GM12878 (cell line): ENCODE results near the gene LHX6. TPM values are rescaled to one million over a fixed set of nuclear protein-coding genes. Genes with fewer than 3 reads are reported as not detected.

Source experiments
- CEBPB ChIP-seq, 2 experiments: fragments of 150-350 bp in 1 of 2; IDR thresholded peaks; 2 replicates each; pipeline ENCODE4 v1.6.1; 2012 to 2014; ENCODE audit warnings: low read depth in 2 of 2, low read length in 2 of 2, borderline replicate concordance in 1 of 2, inconsistent platforms in 1 of 2
- MTA3 ChIP-seq: IDR thresholded peaks from 2 replicates; pipeline ENCODE4 v1.6.1; 2012; ENCODE audit warnings: low read length, inconsistent platforms, borderline replicate concordance
- MYC ChIP-seq: IDR thresholded peaks from 2 replicates; pipeline ENCODE4 v1.6.1; 2011; ENCODE audit warnings: mild to moderate bottlenecking, low read length, moderate library complexity, inconsistent platforms; ENCODE audit not compliant: insufficient read depth, insufficient replicate concordance, insufficient read length, severe bottlenecking
- POLR2A ChIP-seq: IDR thresholded peaks from 2 replicates; pipeline ENCODE4 v1.6.1; 2011; ENCODE audit warnings: low read depth, mild to moderate bottlenecking, low read length
- POU2F2 ChIP-seq: IDR thresholded peaks from 3 replicates; pipeline ENCODE4 v1.6.1; 2011; ENCODE audit warnings: low read depth, mild to moderate bottlenecking, low read length, borderline replicate concordance
- SMAD5 ChIP-seq: IDR thresholded peaks from 2 replicates; pipeline ENCODE4 v1.6.1; 2016; ENCODE audit warnings: antibody characterized with exemption, low read depth
- TARDBP ChIP-seq: IDR thresholded peaks from 2 replicates; pipeline ENCODE4 v1.6.1; 2016; ENCODE audit warnings: borderline replicate concordance
- YBX1 ChIP-seq: fragments of 450-650 bp; IDR thresholded peaks from 2 replicates; pipeline ENCODE4 v1.6.1; 2016; ENCODE audit warnings: antibody characterized with exemption
- polyA plus RNA-seq, 11 experiments: library from polyadenylated mRNA; depleted of rRNA in 4 of 11; unstranded in 6 of 11; stranded (reverse) in 5 of 11; fragments of >200 nt; fragmentation: Nextera tagmentation in 4 of 11; fragmentation: Illumina TruSeq in 1 of 11; extraction: Ambion mirVana in 4 of 11; extraction: Trizol in 1 of 11; gene quantifications; 1 replicate in 1 of 11; 2 replicates in 10 of 11; pipeline versions ENCODE4 v1.2.1 to v1.2.3, GENCODE V29; 2011 to 2016; ENCODE audit warnings: inconsistent platforms in 2 of 11, missing spikeins in 2 of 11, low read depth in 1 of 11
- total RNA-seq, 4 experiments: library from RNA; depleted of rRNA in 3 of 4; stranded (reverse); fragments of >200 nt in 3 of 4; fragmentation: Illumina TruSeq in 1 of 4; extraction: Trizol in 1 of 4; gene quantifications; 2 replicates each; pipeline versions ENCODE4 v1.2.1 to v1.2.3, GENCODE V29; 2013 to 2021
- TF ChIP-seq, protein P1 (sequence below): IDR thresholded peaks from 2 replicates; pipeline ENCODE4 v1.6.1; 2012; ENCODE audit warnings: mild to moderate bottlenecking, low read depth, low read length
- TF ChIP-seq, protein P2 (sequence below), 3 experiments: IDR thresholded peaks in 2 of 3; conservative IDR thresholded peaks in 1 of 3; 2 replicates each; pipeline ENCODE4 v1.5.1; 2011; ENCODE audit warnings: low read depth in 3 of 3, low read length in 3 of 3, mild to moderate bottlenecking in 3 of 3, control low read depth in 2 of 3, moderate library complexity in 2 of 3, inconsistent platforms in 1 of 3, mixed read lengths in 1 of 3; ENCODE audit not compliant: control insufficient read depth in 2 of 3, insufficient read depth in 1 of 3; ENCODE audit errors: extremely low read depth in 1 of 3
- TF ChIP-seq, protein P3 (sequence below): fragments of 150-350 bp; IDR thresholded peaks from 2 replicates; pipeline ENCODE4 v1.6.1; 2014; ENCODE audit warnings: mild to moderate bottlenecking, low read depth, low read length

The LHX6 gene
- total and polyA plus RNA-seq, 10 of the 15 experiments (the other 5 are each of a cell fraction or from before 2014, with no cell fraction given): not detected

DNA sequence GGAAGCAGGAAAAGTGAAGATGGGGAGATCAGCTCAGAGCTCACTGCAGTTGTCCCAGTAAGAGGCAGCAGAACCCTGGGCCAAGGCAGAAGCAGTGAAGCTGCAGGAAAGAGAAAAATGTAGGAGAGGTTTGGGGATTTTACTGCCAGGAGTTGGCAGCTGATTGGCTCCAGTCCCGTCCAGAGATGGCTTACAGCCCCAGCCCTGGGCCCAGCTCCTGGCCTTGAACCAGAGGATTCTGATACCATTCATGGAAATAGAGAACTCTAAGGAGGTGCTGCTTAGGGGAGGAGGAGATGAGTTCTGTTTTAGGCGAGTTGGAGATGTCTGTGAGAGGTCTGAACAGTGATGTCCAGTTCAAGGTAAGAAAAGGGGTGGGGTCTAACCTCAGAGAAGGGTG lies 64.5 kb downstream of the LHX6 start (continued):
- TF ChIP-seq, protein P1, sequence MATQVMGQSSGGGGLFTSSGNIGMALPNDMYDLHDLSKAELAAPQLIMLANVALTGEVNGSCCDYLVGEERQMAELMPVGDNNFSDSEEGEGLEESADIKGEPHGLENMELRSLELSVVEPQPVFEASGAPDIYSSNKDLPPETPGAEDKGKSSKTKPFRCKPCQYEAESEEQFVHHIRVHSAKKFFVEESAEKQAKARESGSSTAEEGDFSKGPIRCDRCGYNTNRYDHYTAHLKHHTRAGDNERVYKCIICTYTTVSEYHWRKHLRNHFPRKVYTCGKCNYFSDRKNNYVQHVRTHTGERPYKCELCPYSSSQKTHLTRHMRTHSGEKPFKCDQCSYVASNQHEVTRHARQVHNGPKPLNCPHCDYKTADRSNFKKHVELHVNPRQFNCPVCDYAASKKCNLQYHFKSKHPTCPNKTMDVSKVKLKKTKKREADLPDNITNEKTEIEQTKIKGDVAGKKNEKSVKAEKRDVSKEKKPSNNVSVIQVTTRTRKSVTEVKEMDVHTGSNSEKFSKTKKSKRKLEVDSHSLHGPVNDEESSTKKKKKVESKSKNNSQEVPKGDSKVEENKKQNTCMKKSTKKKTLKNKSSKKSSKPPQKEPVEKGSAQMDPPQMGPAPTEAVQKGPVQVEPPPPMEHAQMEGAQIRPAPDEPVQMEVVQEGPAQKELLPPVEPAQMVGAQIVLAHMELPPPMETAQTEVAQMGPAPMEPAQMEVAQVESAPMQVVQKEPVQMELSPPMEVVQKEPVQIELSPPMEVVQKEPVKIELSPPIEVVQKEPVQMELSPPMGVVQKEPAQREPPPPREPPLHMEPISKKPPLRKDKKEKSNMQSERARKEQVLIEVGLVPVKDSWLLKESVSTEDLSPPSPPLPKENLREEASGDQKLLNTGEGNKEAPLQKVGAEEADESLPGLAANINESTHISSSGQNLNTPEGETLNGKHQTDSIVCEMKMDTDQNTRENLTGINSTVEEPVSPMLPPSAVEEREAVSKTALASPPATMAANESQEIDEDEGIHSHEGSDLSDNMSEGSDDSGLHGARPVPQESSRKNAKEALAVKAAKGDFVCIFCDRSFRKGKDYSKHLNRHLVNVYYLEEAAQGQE: no peak
- TF ChIP-seq POLR2A (no peak), SMAD5 (no peak), TARDBP (no peak), CEBPB (IDR thresholded peaks at IDR 0.05; ENCODE audit: borderline replicate concordance in 1 of 2, low read depth in 2 of 2, low read length in 2 of 2) (no peak), MTA3 (no peak), POU2F2 (no peak), YBX1 (no peak), MYC (no peak)
- TF ChIP-seq, protein P2, sequence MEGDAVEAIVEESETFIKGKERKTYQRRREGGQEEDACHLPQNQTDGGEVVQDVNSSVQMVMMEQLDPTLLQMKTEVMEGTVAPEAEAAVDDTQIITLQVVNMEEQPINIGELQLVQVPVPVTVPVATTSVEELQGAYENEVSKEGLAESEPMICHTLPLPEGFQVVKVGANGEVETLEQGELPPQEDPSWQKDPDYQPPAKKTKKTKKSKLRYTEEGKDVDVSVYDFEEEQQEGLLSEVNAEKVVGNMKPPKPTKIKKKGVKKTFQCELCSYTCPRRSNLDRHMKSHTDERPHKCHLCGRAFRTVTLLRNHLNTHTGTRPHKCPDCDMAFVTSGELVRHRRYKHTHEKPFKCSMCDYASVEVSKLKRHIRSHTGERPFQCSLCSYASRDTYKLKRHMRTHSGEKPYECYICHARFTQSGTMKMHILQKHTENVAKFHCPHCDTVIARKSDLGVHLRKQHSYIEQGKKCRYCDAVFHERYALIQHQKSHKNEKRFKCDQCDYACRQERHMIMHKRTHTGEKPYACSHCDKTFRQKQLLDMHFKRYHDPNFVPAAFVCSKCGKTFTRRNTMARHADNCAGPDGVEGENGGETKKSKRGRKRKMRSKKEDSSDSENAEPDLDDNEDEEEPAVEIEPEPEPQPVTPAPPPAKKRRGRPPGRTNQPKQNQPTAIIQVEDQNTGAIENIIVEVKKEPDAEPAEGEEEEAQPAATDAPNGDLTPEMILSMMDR (IDR thresholded peaks at IDR 0.05 in 2 of 3, conservative IDR thresholded peaks at IDR 0.05 in 1 of 3; ENCODE audit: control insufficient read depth in 2 of 3, extremely low read depth in 1 of 3, insufficient read depth in 1 of 3, low read depth in 3 of 3, low read length in 3 of 3): no peak
- TF ChIP-seq, protein P3, sequence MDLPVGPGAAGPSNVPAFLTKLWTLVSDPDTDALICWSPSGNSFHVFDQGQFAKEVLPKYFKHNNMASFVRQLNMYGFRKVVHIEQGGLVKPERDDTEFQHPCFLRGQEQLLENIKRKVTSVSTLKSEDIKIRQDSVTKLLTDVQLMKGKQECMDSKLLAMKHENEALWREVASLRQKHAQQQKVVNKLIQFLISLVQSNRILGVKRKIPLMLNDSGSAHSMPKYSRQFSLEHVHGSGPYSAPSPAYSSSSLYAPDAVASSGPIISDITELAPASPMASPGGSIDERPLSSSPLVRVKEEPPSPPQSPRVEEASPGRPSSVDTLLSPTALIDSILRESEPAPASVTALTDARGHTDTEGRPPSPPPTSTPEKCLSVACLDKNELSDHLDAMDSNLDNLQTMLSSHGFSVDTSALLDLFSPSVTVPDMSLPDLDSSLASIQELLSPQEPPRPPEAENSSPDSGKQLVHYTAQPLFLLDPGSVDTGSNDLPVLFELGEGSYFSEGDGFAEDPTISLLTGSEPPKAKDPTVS: no peak
